Activated naive CD8-positive, alpha-beta T cell (primary cell): Measurements from ENCODE around the gene GABBR2.

ENCODE experiments used
- H3K27ac Mint-ChIP-seq: one replicate; pipeline ENCODE4 v1.8.0; 2021; ENCODE audit warnings: mixed read lengths
- H3K27me3 Mint-ChIP-seq: one replicate; pipeline ENCODE4 v1.8.0; 2021; ENCODE audit warnings: mixed read lengths
- H3K36me3 Mint-ChIP-seq: one replicate; pipeline ENCODE4 v1.8.0; 2021; ENCODE audit warnings: mixed read lengths
- H3K4me1 Mint-ChIP-seq: one replicate; pipeline ENCODE4 v1.8.0; 2021; ENCODE audit warnings: low read depth, mixed read lengths
- H3K4me3 Mint-ChIP-seq: one replicate; pipeline ENCODE4 v1.8.0; 2021; ENCODE audit warnings: mild to moderate bottlenecking, mixed read lengths
- H3K9me3 Mint-ChIP-seq: one replicate; pipeline ENCODE4 v1.8.0; 2021; ENCODE audit warnings: low read depth, mixed read lengths

The GABBR2 gene

DNA sequence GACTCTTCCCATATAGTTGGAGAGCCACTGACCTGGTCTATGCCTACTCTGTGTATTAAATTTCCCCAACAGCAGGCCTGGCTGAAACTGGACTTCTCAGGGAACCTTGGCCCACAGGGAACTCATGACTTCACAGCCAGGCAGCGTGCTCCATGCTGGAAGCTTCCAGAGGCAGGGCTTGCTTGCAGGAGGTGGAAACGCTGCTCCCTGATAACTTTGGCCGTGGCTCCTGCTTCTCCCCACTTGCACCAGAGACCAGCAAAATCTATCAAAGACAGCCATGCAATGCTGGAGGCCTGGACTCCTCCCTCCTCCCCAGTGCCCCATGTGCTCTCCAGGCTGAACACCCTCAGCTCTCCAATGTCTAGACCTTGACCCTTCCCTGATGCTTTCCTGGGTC is 137.1 kb downstream of the GABBR2 start:
- Mint-ChIP-seq H3K27me3 (peaks cover 2% of the 10 kb centered on the region), H3K4me1 (peaks cover 16% of the 10 kb centered on the region), H3K4me3 (no peak overlapping the region), H3K27ac (no peak overlapping the region), H3K9me3 (no peaks in the 10 kb centered on the region), H3K36me3 (no peaks in the 10 kb centered on the region)

DNA sequence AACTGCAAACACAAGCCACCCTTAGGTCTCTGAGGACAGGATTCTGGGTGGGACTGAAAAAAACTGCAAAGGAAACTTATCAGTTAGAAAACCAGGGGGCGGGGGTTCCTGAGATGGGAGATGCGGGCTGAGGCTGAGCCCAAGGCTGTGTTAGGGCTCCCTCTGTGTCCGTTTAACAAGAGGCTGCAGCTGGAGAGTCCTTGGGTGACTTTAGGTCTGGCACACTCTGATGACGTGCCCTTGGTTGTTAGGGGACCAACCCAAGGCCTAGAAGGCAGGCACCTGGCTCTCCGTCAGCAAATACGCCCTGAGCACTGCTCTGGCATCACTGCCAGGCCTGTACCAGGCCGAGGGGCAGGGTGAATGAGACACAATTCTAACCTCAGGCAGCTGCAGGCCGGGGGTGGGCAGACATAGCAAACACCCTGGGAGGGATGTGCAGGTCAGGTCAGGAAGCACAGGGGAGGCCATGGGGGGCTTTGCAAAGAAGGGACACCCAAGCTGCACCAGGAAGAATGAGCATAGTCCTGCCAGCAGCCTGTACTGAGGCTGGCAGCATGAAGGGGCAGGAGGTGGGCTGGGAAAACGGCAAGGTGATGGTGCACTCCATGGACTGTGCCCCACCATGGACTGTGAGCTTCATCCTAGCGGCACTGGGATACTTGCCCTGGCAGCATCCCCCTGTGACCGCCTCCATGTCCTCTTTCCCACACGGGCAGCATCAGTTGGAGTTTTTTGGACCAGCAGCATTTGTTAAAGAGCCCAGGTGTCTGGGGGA is 137.9 kb downstream of the GABBR2 start:
- peaks cover 10% of the 10 kb centered on the region for H3K4me1 Mint-ChIP-seq
- H3K27me3 Mint-ChIP-seq = peaks cover 2% of the 10 kb centered on the region
- H3K4me3 Mint-ChIP-seq = no peak overlapping the region
- H3K27ac Mint-ChIP-seq = no peak overlapping the region
- no peaks in the 10 kb centered on the region for H3K9me3 Mint-ChIP-seq
- H3K36me3 Mint-ChIP-seq = no peaks in the 10 kb centered on the region

DNA sequence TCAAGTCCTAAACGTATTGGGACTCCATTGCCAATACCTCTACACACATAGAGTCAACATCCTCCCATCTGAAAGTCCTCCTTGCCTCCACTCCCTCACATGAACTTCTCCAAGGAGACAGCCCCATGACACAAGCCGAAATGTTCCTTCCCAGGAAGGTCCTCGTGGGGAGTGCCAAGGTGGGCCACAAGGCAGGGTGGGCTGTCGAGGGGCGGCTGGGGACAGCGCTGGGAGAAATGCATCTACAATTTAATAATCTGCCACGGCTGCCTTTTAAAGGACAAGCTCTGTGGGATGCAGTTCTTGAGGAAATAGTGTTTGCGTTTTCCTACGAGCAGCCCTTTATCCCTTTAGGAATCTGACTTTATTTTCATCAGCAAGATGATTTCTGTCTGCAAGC is 138.7 kb downstream of the GABBR2 start:
- peaks cover 2% of the 10 kb centered on the region for H3K4me1 Mint-ChIP-seq
- H3K27ac Mint-ChIP-seq = no peak overlapping the region
- no peaks in the 10 kb centered on the region for H3K9me3 Mint-ChIP-seq
- H3K27me3 Mint-ChIP-seq = peaks cover 2% of the 10 kb centered on the region
- no peaks in the 10 kb centered on the region for H3K36me3 Mint-ChIP-seq
- no peak overlapping the region for H3K4me3 Mint-ChIP-seq

DNA sequence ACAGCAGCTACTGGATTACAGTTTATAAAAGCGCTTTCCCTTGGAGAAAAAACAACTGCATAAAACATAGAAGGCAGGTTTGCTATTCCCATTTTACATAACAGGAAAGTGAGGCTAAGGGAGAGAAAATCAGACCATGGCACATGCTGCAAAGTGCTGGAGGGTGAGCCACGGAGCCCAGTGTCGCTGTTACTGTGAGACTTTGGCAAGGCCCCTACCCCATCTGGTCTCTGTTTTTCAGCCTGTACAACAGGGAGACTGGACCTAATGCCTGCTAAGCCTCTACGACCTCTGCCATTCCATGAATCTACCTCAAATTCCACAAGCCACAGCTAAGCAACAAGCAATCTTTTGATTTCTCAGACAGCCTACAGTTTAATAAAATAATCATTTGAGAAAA is 139.2 kb downstream of the GABBR2 start:
- Mint-ChIP-seq H3K27me3 (peaks cover 2% of the 10 kb centered on the region), H3K4me1 (no peaks in the 10 kb centered on the region), H3K36me3 (no peaks in the 10 kb centered on the region), H3K4me3 (no peak overlapping the region), H3K9me3 (no peaks in the 10 kb centered on the region), H3K27ac (no peak overlapping the region)

DNA sequence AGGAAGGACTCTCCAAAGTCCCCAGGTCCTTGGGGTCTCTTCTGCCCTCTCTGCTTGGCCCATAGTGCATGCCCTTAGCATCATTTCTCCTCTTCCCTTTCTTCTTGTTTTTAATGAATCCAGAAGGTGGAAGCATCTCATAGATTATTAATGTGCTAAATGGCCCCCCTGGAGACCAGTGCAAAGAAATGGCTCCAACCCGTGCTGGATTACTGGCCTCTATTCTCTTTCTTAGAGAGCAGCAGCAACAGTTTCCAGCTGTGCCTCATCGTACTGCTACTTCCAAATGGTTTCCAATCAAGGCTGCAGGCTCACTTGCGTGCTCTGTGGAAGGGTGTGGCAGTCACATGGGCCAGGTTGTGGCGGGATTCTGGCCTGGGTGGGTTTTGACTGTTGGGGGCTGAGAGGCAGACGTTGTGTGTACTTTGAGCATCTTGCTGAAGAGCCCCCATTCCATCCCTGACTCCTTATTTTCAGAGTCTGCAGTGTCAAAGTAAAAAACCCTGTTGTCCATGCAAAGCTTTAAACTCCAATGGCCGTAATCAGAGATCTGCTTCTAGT is 139.7 kb downstream of the GABBR2 start:
- Mint-ChIP-seq H3K27me3 (peaks cover 2% of the 10 kb centered on the region), H3K36me3 (no peaks in the 10 kb centered on the region), H3K4me3 (no peak overlapping the region), H3K9me3 (no peaks in the 10 kb centered on the region), H3K27ac (no peak overlapping the region), H3K4me1 (no peaks in the 10 kb centered on the region)

DNA sequence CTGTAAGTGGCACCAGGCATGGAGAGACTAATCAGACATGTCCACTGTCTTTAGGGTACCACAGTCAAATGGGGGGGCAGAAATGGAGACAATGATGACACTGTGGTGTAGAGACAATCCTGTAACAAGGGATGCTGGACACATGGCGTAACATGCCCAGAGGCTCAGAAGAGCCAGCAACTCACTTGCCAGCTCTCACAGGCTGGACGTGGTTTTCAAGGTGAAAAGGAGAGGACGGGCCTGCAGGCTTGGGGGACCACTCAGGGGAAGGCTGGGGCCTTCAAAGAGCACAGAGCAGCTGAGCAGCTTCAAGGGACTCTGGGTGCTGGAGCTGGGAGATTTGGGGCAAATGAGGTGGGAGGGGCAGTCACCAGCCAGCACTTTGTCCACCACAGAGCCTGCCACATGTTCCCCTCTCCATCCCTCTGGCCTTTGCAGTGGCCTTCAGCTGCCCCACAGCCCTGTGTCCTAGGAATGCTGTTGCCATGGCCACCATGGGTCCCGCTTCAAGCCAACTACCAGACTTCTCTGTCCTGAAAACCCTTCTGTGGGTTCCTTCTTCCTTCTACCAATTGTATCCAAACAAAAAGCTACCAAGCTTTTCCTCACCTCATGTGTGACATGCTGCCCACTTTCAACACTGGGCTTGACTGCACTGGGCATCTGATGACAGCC is 140.4 kb downstream of the GABBR2 start:
- no peaks in the 10 kb centered on the region for H3K36me3 Mint-ChIP-seq
- no peak overlapping the region for H3K27ac Mint-ChIP-seq
- peaks cover 2% of the 10 kb centered on the region for H3K27me3 Mint-ChIP-seq
- H3K9me3 Mint-ChIP-seq = no peaks in the 10 kb centered on the region
- no peaks in the 10 kb centered on the region for H3K4me1 Mint-ChIP-seq
- H3K4me3 Mint-ChIP-seq = no peak overlapping the region

DNA sequence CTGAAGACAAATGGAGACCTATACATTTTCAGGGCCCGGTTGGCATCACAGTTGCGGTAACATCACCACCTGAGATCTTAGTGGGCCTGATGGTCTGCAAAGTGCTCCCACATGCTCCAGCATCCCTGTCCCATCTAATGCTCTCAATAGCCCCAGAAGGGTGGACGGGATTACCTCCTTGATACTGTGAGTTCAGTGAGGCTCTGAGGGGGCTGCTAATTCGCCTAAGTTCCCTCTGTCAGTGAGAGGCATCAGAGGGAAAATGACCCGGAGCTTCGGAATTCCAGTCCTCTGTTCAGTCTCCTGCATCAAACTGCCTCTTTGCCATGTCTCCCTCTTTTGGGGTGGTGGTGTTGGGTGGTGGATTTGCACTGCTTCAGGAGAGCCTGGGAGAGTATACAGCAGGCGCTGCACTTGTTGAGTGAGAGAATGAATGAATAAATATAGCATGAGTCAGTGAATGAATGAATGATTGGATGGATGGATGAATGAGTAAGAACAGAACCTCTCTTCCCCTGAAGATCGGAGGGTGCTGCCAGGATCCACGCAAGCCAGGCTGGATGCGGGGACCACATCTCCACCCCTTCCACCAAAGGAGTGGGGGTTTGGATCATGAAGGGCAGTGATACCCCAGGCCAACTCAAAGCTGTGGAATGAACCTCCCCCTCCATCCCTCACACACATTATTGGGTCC is 141.0 kb downstream of the GABBR2 start:
- Mint-ChIP-seq H3K27ac (no peak overlapping the region), H3K4me1 (no peaks in the 10 kb centered on the region)

DNA sequence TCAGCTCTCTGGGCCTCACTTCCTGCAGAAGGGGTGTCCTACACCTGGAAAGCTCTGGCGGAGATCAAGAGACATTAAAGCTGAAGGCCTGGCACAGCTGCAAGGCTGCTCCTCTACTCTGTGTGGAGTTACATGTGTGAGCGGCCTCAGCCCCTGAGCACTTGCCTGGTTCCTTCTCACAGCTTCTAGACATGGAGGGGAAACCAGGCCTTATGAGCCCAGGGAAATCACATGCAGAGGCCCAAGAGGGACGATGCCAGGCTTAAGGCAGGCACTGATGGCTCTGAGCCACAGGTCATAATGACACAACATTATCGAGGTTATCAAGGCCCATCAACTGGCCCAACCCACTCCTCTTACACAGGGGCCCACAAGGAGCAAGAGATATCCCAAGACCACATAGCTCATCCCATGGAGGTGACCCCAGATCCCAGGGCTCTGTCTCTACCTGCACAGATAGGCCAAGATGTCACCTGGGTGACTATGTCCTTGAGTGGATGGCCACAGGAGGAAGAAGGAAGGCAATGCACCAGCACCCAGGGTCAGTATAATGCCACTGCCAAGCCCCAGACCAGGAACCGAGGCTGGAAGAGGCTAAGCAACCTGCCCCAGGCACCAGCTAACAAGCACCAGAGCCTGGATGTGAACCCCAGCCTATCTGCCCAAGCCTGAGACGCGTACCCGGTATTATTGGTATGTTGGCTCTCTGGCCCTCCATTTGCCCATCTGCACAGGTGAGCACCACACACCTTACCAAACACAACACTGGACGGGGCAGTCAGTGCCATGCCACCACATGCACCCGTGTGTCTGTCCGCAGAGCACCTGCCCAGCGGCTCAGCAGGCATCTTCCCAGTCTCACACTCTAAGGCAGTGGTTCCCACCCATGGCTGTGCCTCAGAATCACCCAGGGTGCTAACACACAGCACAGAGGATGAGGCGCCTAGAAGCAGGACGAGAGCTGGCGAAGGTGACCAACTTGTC is 143.3 kb downstream of the GABBR2 start:
- no peaks in the 10 kb centered on the region for H3K36me3 Mint-ChIP-seq
- H3K27ac Mint-ChIP-seq = no peak overlapping the region
- H3K4me3 Mint-ChIP-seq = no peak overlapping the region
- no peaks in the 10 kb centered on the region for H3K4me1 Mint-ChIP-seq
- no peaks in the 10 kb centered on the region for H3K9me3 Mint-ChIP-seq
- peaks cover 2% of the 10 kb centered on the region for H3K27me3 Mint-ChIP-seq

More for the DNA sequence above, 141.0 kb downstream of the GABBR2 start:
- Mint-ChIP-seq H3K9me3 (no peaks in the 10 kb centered on the region), H3K27me3 (peaks cover 2% of the 10 kb centered on the region), H3K36me3 (no peaks in the 10 kb centered on the region), H3K4me3 (no peak overlapping the region)

DNA sequence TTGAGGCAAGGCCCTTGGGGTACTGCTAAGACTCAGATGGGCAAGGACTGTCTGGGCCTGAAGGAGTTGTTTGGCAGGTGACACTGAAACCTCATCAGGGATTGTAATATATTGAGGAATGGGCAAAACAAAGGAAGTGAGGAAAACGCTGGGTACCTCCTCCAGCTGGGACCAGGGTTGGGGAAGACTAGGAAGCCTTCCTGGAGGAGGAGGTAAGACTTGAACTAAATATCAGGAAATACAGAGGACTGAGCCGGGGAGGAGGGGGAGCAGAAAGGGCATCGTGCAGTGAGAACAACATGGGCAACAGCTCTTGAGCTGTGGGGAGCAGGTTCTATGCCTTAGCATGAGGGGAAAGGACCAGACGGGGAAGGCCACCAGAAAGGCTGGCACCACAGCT is 144.0 kb downstream of the GABBR2 start:
- H3K4me1 Mint-ChIP-seq = no peaks in the 10 kb centered on the region
- no peaks in the 10 kb centered on the region for H3K9me3 Mint-ChIP-seq
- no peak overlapping the region for H3K4me3 Mint-ChIP-seq
- H3K27me3 Mint-ChIP-seq = peaks cover 2% of the 10 kb centered on the region
- H3K36me3 Mint-ChIP-seq = no peaks in the 10 kb centered on the region
- no peak overlapping the region for H3K27ac Mint-ChIP-seq

DNA sequence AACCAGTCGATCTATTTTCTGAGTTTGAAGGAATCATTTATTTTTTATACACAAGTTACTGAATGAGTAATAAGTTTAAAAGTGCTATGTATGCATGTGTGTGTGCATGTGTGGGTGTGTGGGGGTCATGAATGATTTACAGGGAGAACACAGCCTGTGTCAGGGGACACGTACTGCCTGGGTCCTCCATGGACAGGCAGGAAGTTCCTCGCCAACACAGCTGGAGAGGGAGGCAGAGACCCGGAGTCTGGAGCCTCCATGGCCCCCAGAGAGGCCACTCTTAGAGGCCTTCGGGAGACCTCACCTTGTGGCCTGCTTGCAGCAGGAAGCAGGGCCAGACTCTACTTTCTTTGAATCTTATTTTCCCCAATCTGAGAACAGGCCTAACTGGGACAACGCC is 144.7 kb downstream of the GABBR2 start:
- H3K36me3 Mint-ChIP-seq = no peaks in the 10 kb centered on the region

DNA sequence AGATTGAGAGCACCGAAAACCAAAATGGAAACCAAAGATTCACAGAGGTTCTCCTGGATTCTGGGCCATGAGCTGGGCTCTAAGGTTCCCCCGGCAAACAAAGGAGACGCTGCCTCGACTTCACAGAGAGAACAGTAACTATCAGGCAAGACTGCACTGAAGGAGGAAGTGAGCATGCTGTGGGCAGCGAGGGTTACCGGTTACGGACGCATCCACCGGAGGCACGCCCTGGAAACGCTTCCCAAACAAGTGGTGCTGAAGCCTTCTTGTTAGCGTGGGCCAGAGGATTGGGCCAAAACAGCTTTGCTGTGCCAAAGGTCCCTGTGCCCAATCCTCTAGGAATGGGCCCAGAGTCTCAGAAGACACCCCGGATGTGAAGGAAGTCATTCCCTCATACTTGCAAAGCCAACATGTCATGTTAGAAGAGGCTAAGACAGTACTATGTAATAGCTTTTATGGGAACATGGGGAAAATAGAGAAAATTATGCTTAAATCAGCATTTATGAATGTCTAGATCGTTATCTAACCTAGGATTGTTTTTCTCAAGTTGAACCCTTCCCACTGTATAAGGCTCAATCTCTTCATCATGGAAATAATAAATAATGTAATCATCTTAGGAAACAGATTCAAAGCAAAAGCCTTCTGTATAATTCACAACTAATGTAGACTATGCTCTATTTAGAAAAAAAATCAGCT is 145.4 kb downstream of the GABBR2 start:
- Mint-ChIP-seq H3K36me3 (no peaks in the 10 kb centered on the region), H3K4me1 (no peaks in the 10 kb centered on the region), H3K4me3 (no peak overlapping the region), H3K27me3 (no peaks in the 10 kb centered on the region), H3K9me3 (no peaks in the 10 kb centered on the region), H3K27ac (no peak overlapping the region)

More for the DNA sequence above, 144.7 kb downstream of the GABBR2 start:
- H3K27me3 Mint-ChIP-seq = peaks cover 2% of the 10 kb centered on the region
- no peaks in the 10 kb centered on the region for H3K4me1 Mint-ChIP-seq
- H3K27ac Mint-ChIP-seq = no peak overlapping the region
- H3K4me3 Mint-ChIP-seq = no peak overlapping the region
- H3K9me3 Mint-ChIP-seq = no peaks in the 10 kb centered on the region

DNA sequence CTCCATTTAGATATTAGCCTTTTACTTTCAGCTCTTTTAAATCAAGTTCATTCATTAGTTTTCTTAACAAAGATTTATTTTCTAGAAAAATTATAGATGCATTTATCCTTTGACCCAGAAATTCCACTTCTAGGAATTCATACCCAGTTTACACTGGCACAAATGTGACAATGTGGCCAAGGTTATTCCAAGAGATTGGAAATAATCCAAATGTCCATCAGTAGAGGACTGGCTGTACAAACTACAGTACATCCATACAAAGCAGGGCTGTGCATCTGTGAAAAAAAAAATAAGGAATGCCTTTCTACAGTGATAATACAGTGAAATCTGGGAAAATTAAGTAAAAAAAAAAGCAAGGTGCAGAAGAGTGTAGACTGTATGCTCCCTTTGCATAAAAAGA is 149.2 kb downstream of the GABBR2 start:
- Mint-ChIP-seq H3K4me1 (no peaks in the 10 kb centered on the region), H3K27ac (no peak overlapping the region), H3K9me3 (no peaks in the 10 kb centered on the region), H3K27me3 (no peaks in the 10 kb centered on the region), H3K36me3 (no peaks in the 10 kb centered on the region), H3K4me3 (no peak overlapping the region)

DNA sequence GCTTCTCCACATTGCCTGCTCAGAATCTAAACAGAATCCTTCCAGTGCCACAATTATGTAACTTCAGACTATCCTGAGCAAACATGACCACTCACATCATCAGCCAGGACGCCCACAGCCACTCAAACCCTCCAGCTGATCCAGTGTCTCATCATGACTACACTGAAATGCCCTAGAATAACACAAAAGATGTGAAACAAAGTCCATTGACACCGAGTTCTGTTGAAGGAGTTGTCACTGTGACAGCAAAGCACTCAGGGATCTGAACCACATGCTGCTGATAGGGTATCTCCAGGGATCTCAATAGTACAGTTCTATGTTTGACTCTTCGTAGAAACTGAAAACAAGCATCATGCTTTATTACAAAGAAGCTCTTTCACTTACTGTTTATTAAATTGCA is 150.2 kb downstream of the GABBR2 start:
- Mint-ChIP-seq H3K4me3 (no peak overlapping the region), H3K27me3 (no peaks in the 10 kb centered on the region), H3K36me3 (no peaks in the 10 kb centered on the region), H3K27ac (no peak overlapping the region), H3K9me3 (no peaks in the 10 kb centered on the region), H3K4me1 (no peaks in the 10 kb centered on the region)

DNA sequence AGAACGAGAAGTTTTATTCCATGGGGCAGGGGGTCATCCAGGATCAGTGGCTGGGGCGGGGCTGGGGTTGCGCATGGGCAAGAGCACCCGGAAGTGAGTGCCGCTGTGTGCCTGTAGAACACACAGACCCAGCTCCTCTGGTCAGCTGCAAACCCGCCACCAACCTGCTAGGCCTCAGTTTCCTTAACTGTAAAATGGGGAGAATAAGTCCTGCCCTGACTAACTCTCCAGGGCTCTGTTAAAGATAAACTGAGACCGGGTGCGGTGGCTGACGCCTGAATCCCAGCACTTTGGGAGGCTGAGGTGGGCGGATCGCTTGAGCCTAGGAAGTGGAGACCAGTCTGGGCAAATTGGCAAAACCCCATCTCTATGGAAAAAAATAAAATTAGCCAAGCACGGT is 152.2 kb downstream of the GABBR2 start:
- Mint-ChIP-seq H3K27ac (no peak overlapping the region), H3K4me1 (no peaks in the 10 kb centered on the region), H3K27me3 (peaks cover 2% of the 10 kb centered on the region), H3K9me3 (no peaks in the 10 kb centered on the region), H3K36me3 (no peaks in the 10 kb centered on the region), H3K4me3 (no peak overlapping the region)
